Aorta (tissue), 4 donors: ENCODE data around the gene SERAC1. TPM values are rescaled to one million over a fixed set of nuclear protein-coding genes. Genes with fewer than 3 reads are reported as not detected.

Experiments
- polyA plus RNA-seq, 2 donors: library from polyadenylated mRNA; stranded (reverse); fragments of 200-250 nt; gene quantifications; one replicate each; pipeline ENCODE4 v1.2.3, GENCODE V29; 2013
- total RNA-seq, 2 donors: library from RNA; stranded (reverse); fragmentation: NEBNext Ultra II Directional; extraction: Animal tissue kit (Norgen Biotek cat#: 25700); gene quantifications; one replicate each; pipeline ENCODE4 v1.2.1, GENCODE V29; 2021
- donor health status: healthy with polysubstance abuse.
- donor health status: Bipolar disorder and iron deficiency.
- donor health status: DM: no; HTN: no; CAD: no.
- donor health status: DM: yes; HTN: yes; CAD: no.

The SERAC1 gene
- total and polyA plus RNA-seq, 4 donors, result 5.6 to 13.1 (median 8.7) TPM

Other genes with a start within 250 kb of the SERAC1 start
- 10 to 100 TPM; 26.8 to 38.7 TPM for gene SYNJ2, start 186.4 kb downstream of the SERAC1 start, total RNA-seq
- 10 to 100 TPM in 1 of 2 donors, 1 to 10 TPM in 1; 8.6 to 17.9 TPM for gene SYNJ2, start 186.4 kb downstream of the SERAC1 start, polyA plus RNA-seq
- gene GTF2H5, start 88 bp upstream of the SERAC1 start, total RNA-seq, result 10 to 100 TPM; 15.9 to 20.1 TPM
- 1 to 10 TPM; 8.5 to 9.9 TPM for gene GTF2H5, start 88 bp upstream of the SERAC1 start, polyA plus RNA-seq
- gene TULP4, start 144.2 kb upstream of the SERAC1 start, total RNA-seq, result 10 to 100 TPM; 63.4 to 86.1 TPM
- gene TULP4, start 144.2 kb upstream of the SERAC1 start, polyA plus RNA-seq, result 10 to 100 TPM in 1 of 2 donors, 1 to 10 TPM in 1; 2.4 to 16.7 TPM